Mucosa of descending colon (tissue), 3 donors: ENCODE data around the gene PIGU. TPM values are rescaled to one million over a fixed set of nuclear protein-coding genes. Genes with fewer than 3 reads are reported as not detected.
A peak's percentile ranks its signal among the peaks of the same experiment; 100 is the strongest.

Experiments used
- ATAC-seq: fragments of 200-7000 bp; cut with Tn5 transposase; one replicate; pipeline ENCODE4 v1.9.1; 2020; ENCODE audit warnings: mild to moderate bottlenecking, moderate library complexity
- DNase-seq, 3 donors: peaks; one replicate each; pipeline ENCODE4 v3.0.0-alpha.2; 2020
- H3K36me3 ChIP-seq: fragments of 200-600 bp; one replicate; pipeline ENCODE4 v1.8.0; 2021; ENCODE audit warnings: low read depth, mild to moderate bottlenecking
- H3K4me1 ChIP-seq: fragments of 200-600 bp; one replicate; pipeline ENCODE4 v1.8.0; 2021; ENCODE audit warnings: low read depth, mild to moderate bottlenecking
- H3K4me3 ChIP-seq: fragments of 200-600 bp; one replicate; pipeline ENCODE4 v1.8.0; 2021; ENCODE audit warnings: mild to moderate bottlenecking
- H3K9me3 ChIP-seq: fragments of 200-600 bp; one replicate; pipeline ENCODE4 v1.8.0; 2021; ENCODE audit warnings: mild to moderate bottlenecking
- intact Hi-C, 2 donors: fragments of 100-400 bp; cut with DNase I in 1 of 2; cut with micrococcal nuclease in 1 of 2; formaldehyde crosslinking; loops; one replicate each; pipeline versions ENCODE4 v1.11.0 to v1.11.1; 2022; cut with DNase I, micrococcal nuclease
- total RNA-seq, 3 donors: library from RNA; stranded (reverse); fragmentation: NEBNext Ultra II Directional in 2 of 3; extraction: Animal tissue kit (Norgen Biotek cat#: 25700) in 2 of 3; gene quantifications; one replicate each; pipeline versions ENCODE4 v1.2.1 to v1.2.4, GENCODE V29; 2021 to 2023
- TF ChIP-seq, protein P1 (sequence below): fragments of 200-600 bp; IDR thresholded peaks from one replicate; pipeline ENCODE4 v1.8.0; 2022; ENCODE audit warnings: antibody characterized with exemption, mild to moderate bottlenecking
- donor health status: DM: no; HTN: no; CAD: no; lungs with moderate emphysema.
- donor health status: DM: no; HTN: no; CAD: no.
- donor health status: DM: no; HTN: yes; CAD: no.

PIGU gene
- total RNA-seq, 3 donors from 2014 or later = 14.4 to 26.3 (median 24.3) TPM

GRCh38 chr20:34564833-34565232 is 112.1 kb downstream of the PIGU start:
- ATAC-seq = no peak

GRCh38 chr20:34562641-34563040 is 114.3 kb downstream of the PIGU start:
- peaks cover 8% of the 10 kb centered on the region for H3K4me1 ChIP-seq
- TF ChIP-seq, protein P1, sequence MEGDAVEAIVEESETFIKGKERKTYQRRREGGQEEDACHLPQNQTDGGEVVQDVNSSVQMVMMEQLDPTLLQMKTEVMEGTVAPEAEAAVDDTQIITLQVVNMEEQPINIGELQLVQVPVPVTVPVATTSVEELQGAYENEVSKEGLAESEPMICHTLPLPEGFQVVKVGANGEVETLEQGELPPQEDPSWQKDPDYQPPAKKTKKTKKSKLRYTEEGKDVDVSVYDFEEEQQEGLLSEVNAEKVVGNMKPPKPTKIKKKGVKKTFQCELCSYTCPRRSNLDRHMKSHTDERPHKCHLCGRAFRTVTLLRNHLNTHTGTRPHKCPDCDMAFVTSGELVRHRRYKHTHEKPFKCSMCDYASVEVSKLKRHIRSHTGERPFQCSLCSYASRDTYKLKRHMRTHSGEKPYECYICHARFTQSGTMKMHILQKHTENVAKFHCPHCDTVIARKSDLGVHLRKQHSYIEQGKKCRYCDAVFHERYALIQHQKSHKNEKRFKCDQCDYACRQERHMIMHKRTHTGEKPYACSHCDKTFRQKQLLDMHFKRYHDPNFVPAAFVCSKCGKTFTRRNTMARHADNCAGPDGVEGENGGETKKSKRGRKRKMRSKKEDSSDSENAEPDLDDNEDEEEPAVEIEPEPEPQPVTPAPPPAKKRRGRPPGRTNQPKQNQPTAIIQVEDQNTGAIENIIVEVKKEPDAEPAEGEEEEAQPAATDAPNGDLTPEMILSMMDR = no peak
- intact Hi-C loops = no loop called here
- peaks cover 3% of the 10 kb centered on the region for H3K36me3 ChIP-seq
- no peaks in the 10 kb centered on the region for H3K9me3 ChIP-seq
- ATAC-seq (no peak), DNase-seq (no peak)
- H3K4me3 ChIP-seq = no peak overlapping the region

More at GRCh38 chr20:34564833-34565232, 112.1 kb downstream of the PIGU start:
- TF ChIP-seq, protein P1 = no peak
- Histone ChIP-seq H3K36me3 (no peaks in the 10 kb centered on the region), H3K4me3 (no peak overlapping the region), H3K4me1 (no peaks in the 10 kb centered on the region), H3K9me3 (no peaks in the 10 kb centered on the region)
- no peak for DNase-seq
- intact Hi-C loops = no loop called here

- intact Hi-C loops = no loop called here
Measured at GRCh38 chr20:34561661-34562060, 115.2 kb downstream of the PIGU start.

GRCh38 chr20:34560614-34561013 is 116.3 kb downstream of the PIGU start:
- H3K4me1 ChIP-seq = peaks cover 11% of the 10 kb centered on the region
- TF ChIP-seq, protein P1 = no peak
- intact Hi-C loops = no loop called here
- no peaks in the 10 kb centered on the region for H3K9me3 ChIP-seq
- ATAC-seq = no peak
- H3K4me3 ChIP-seq = no peak overlapping the region
- H3K36me3 ChIP-seq = peaks cover 3% of the 10 kb centered on the region
- DNase-seq = peak in 1 of 3 donors; percentile 9

More at GRCh38 chr20:34561661-34562060, 115.2 kb downstream of the PIGU start:
- no peaks in the 10 kb centered on the region for H3K9me3 ChIP-seq
- H3K4me3 ChIP-seq = no peak overlapping the region
- H3K36me3 ChIP-seq = peaks cover 3% of the 10 kb centered on the region
- no peak for DNase-seq
- no peak for ATAC-seq
- H3K4me1 ChIP-seq = peaks cover 11% of the 10 kb centered on the region
- TF ChIP-seq, protein P1 = no peak

DNA sequence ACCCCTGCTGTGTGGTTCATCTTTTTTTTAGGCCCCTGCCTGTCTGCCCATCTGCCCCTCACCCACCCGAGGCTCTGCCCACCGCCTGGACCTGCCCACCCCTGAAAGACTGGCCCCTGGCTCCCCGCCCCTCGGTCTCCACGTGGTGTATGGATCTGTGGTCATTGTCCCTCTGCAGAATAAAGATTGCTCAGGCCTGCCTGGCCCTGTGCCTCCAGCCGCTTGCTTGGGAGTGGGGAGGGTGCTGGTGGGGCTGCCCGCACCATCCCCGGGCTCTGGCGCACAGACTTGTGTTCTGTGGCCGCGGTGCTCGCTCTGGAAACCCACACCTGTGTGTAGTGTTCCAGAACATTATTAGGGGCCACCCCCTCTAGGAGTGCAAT is 116.8 kb downstream of the PIGU start:
- ATAC-seq (no peak), DNase-seq (peak in 1 of 3 donors; percentile 39)

More for the DNA sequence above, 116.8 kb downstream of the PIGU start:
- TF ChIP-seq, protein P1 = no peak
- Histone ChIP-seq H3K36me3 (peaks cover 3% of the 10 kb centered on the region), H3K4me3 (no peak overlapping the region), H3K9me3 (no peaks in the 10 kb centered on the region), H3K4me1 (peaks cover 11% of the 10 kb centered on the region)
- intact Hi-C loops = no loop called here
